ENCODE results near the gene LITAFD.

Gene LITAFD

GRCh38 chr16:8893426-8893825 lies 11.3 kb downstream of the LITAFD start:
- Histone ChIP-seq H3K4me3 (ENCODE audit: low read length) (peak overlapping the region; percentile 35), H3K79me2 (ENCODE audit: control insufficient read depth, low read length) (no peaks in the 10 kb centered on the region), H4K20me1 (ENCODE audit: control insufficient read depth, insufficient read depth, low read depth, low read length) (0 out of 2 replicates have a peak, but pooled peaks cover 6% of the 10 kb centered on the region), H3K4me2 (ENCODE audit: low read length) (peak overlapping the region; percentile 58), H3K9me2 (replicated peaks; ENCODE audit: control insufficient read depth, low read length) (no peaks in the 10 kb centered on the region), H3K27ac (ENCODE audit: low read depth, low read length) (peak overlapping the region; percentile 78), H3K4me1 (ENCODE audit: control insufficient read depth, low read length) (peaks cover 68% of the 10 kb centered on the region), H3K27me3 (ENCODE audit: control insufficient read depth, low read length) (no peaks in the 10 kb centered on the region), H3K36me3 (ENCODE audit: control insufficient read depth, low read length) (peaks cover 91% of the 10 kb centered on the region), H3K9me3 (ENCODE audit: control insufficient read depth, insufficient read depth, low read length) (no peaks in the 10 kb centered on the region), H3F3A (ENCODE audit: control insufficient read depth, insufficient read depth) (peaks cover 23% of the 10 kb centered on the region)
- TF ChIP-seq EZH2phosphoT487 (IDR thresholded peaks at IDR 0.05; ENCODE audit: borderline replicate concordance, low read length): no peak
- TF ChIP-seq CTCF (IDR thresholded peaks at IDR 0.05; ENCODE audit: low read depth, low read length, poor library complexity, severe bottlenecking): peak; percentile 20

GRCh38 chr16:8893976-8894690 lies 12.0 kb downstream of the LITAFD start:
- H3K9me2 ChIP-seq (replicated peaks; ENCODE audit: control insufficient read depth, low read length): no peaks in the 10 kb centered on the region
- H3K27ac ChIP-seq (ENCODE audit: low read depth, low read length): peak overlapping the region; percentile 78
- H3K4me3 ChIP-seq (ENCODE audit: low read length): peak overlapping the region; percentile 35

GRCh38 chr16:8894736-8895334 lies 12.7 kb downstream of the LITAFD start:
- Histone ChIP-seq H3F3A (ENCODE audit: control insufficient read depth, insufficient read depth) (peaks cover 27% of the 10 kb centered on the region), H3K27ac (ENCODE audit: low read depth, low read length) (peak overlapping the region; percentile 78), H3K4me2 (ENCODE audit: low read length) (peak overlapping the region; percentile 58; the same call in 1 of the 2 replicates), H4K20me1 (ENCODE audit: control insufficient read depth, insufficient read depth, low read depth, low read length) (0 out of 2 replicates have a peak, but pooled peaks cover 2% of the 10 kb centered on the region), H3K27me3 (ENCODE audit: control insufficient read depth, low read length) (no peaks in the 10 kb centered on the region), H3K36me3 (ENCODE audit: control insufficient read depth, low read length) (peaks cover 97% of the 10 kb centered on the region), H3K9me3 (ENCODE audit: control insufficient read depth, insufficient read depth, low read length) (no peaks in the 10 kb centered on the region), H3K4me3 (ENCODE audit: low read length) (no peak overlapping the region), H3K79me2 (ENCODE audit: control insufficient read depth, low read length) (no peaks in the 10 kb centered on the region), H3K9me2 (replicated peaks; ENCODE audit: control insufficient read depth, low read length) (no peaks in the 10 kb centered on the region), H3K4me1 (ENCODE audit: control insufficient read depth, low read length) (peaks cover 57% of the 10 kb centered on the region)
- TF ChIP-seq EZH2phosphoT487 (IDR thresholded peaks at IDR 0.05; ENCODE audit: borderline replicate concordance, low read length) (no peak), CTCF (IDR thresholded peaks at IDR 0.05; ENCODE audit: low read depth, low read length, poor library complexity, severe bottlenecking) (no peak)

More at GRCh38 chr16:8893976-8894690, 12.0 kb downstream of the LITAFD start:
- Histone ChIP-seq H4K20me1 (ENCODE audit: control insufficient read depth, insufficient read depth, low read depth, low read length) (0 out of 2 replicates have a peak, but pooled peaks cover 6% of the 10 kb centered on the region), H3K79me2 (ENCODE audit: control insufficient read depth, low read length) (no peaks in the 10 kb centered on the region), H3K9me3 (ENCODE audit: control insufficient read depth, insufficient read depth, low read length) (no peaks in the 10 kb centered on the region), H3K4me1 (ENCODE audit: control insufficient read depth, low read length) (peaks cover 64% of the 10 kb centered on the region), H3K27me3 (ENCODE audit: control insufficient read depth, low read length) (no peaks in the 10 kb centered on the region), H3F3A (ENCODE audit: control insufficient read depth, insufficient read depth) (peaks cover 23% of the 10 kb centered on the region), H3K36me3 (ENCODE audit: control insufficient read depth, low read length) (peaks cover 97% of the 10 kb centered on the region), H3K4me2 (ENCODE audit: low read length) (peak overlapping the region; percentile 58)
- no peak for TF ChIP-seq EZH2phosphoT487 (IDR thresholded peaks at IDR 0.05; ENCODE audit: borderline replicate concordance, low read length)
- TF ChIP-seq CTCF (IDR thresholded peaks at IDR 0.05; ENCODE audit: low read depth, low read length, poor library complexity, severe bottlenecking): no peak
